ENCODE results near the gene SP140L. TPM values are rescaled to one million over a fixed set of nuclear protein-coding genes. Genes with fewer than 3 reads are reported as not detected.
"Not testable (repeated sequence)": the region's sequence is repeated elsewhere in the genome, so short reads cannot be mapped to it uniquely, and the experiment has no call there.

Gene SP140L
- total RNA-seq, 1 donor from 2014 or later: 20.6 TPM

- H3K9me3 Mint-ChIP-seq (ENCODE audit: low read depth): peaks cover 9% of the 10 kb centered on the region
- peaks cover 67% of the 10 kb centered on the region for H3K36me3 Mint-ChIP-seq (ENCODE audit: low read depth)
- no peak for TF ChIP-seq CTCF (IDR thresholded peaks at IDR 0.05)
- H3K27ac Mint-ChIP-seq (ENCODE audit: unreplicated experiment): no peak overlapping the region
- DNase-seq (ENCODE audit: low spot score): no peak
- H3K4me3 Mint-ChIP-seq (ENCODE audit: unreplicated experiment): no peak overlapping the region
- H3K27me3 Mint-ChIP-seq (ENCODE audit: low read depth): no peaks in the 10 kb centered on the region
- no peaks in the 10 kb centered on the region for H3K4me1 Mint-ChIP-seq (ENCODE audit: low read depth)
Measured at GRCh38 chr2:230394301-230394700, 67.3 kb downstream of the SP140L start.

- peaks cover 53% of the 10 kb centered on the region for H3K36me3 Mint-ChIP-seq (ENCODE audit: low read depth)
- H3K4me1 Mint-ChIP-seq (ENCODE audit: low read depth); DNase-seq (ENCODE audit: low spot score): not testable (repeated sequence)
Measured at GRCh38 chr2:230398698-230399097, 71.7 kb downstream of the SP140L start.

GRCh38 chr2:230400041-230400440, 73.0 kb downstream of the SP140L start:
- Mint-ChIP-seq H3K9me3 (ENCODE audit: low read depth) (peaks cover 9% of the 10 kb centered on the region), H3K4me3 (ENCODE audit: unreplicated experiment) (no peak overlapping the region), H3K4me1 (ENCODE audit: low read depth) (no peaks in the 10 kb centered on the region), H3K27me3 (ENCODE audit: low read depth) (no peaks in the 10 kb centered on the region), H3K27ac (ENCODE audit: unreplicated experiment) (no peak overlapping the region), H3K36me3 (ENCODE audit: low read depth) (peaks cover 48% of the 10 kb centered on the region)
- DNase-seq (ENCODE audit: low spot score): no peak
- TF ChIP-seq CTCF (IDR thresholded peaks at IDR 0.05): no peak

More at GRCh38 chr2:230398698-230399097, 71.7 kb downstream of the SP140L start:
- not testable (repeated sequence) for H3K9me3 Mint-ChIP-seq (ENCODE audit: low read depth); H3K27me3 Mint-ChIP-seq (ENCODE audit: low read depth); H3K4me3 Mint-ChIP-seq (ENCODE audit: unreplicated experiment); H3K27ac Mint-ChIP-seq (ENCODE audit: unreplicated experiment)

GRCh38 chr2:230400454-230400853, 73.5 kb downstream of the SP140L start:
- H3K27me3 Mint-ChIP-seq (ENCODE audit: low read depth): no peaks in the 10 kb centered on the region
- no peak overlapping the region for H3K27ac Mint-ChIP-seq (ENCODE audit: unreplicated experiment)
- H3K9me3 Mint-ChIP-seq (ENCODE audit: low read depth): peaks cover 9% of the 10 kb centered on the region
- peaks cover 48% of the 10 kb centered on the region for H3K36me3 Mint-ChIP-seq (ENCODE audit: low read depth)
- DNase-seq (ENCODE audit: low spot score): no peak
- no peak for TF ChIP-seq CTCF (IDR thresholded peaks at IDR 0.05)
- no peak overlapping the region for H3K4me3 Mint-ChIP-seq (ENCODE audit: unreplicated experiment)
- H3K4me1 Mint-ChIP-seq (ENCODE audit: low read depth): no peaks in the 10 kb centered on the region

- H3K36me3 Mint-ChIP-seq (ENCODE audit: low read depth): peaks cover 42% of the 10 kb centered on the region
- H3K27ac Mint-ChIP-seq (ENCODE audit: unreplicated experiment); H3K27me3 Mint-ChIP-seq (ENCODE audit: low read depth); H3K9me3 Mint-ChIP-seq (ENCODE audit: low read depth); H3K4me3 Mint-ChIP-seq (ENCODE audit: unreplicated experiment); H3K4me1 Mint-ChIP-seq (ENCODE audit: low read depth); DNase-seq (ENCODE audit: low spot score): not testable (repeated sequence)
Measured at GRCh38 chr2:230401026-230401425, 74.0 kb downstream of the SP140L start.

- TF ChIP-seq CTCF (IDR thresholded peaks at IDR 0.05): no peak
- Mint-ChIP-seq H3K27ac (ENCODE audit: unreplicated experiment) (no peak overlapping the region), H3K4me3 (ENCODE audit: unreplicated experiment) (no peak overlapping the region), H3K27me3 (ENCODE audit: low read depth) (no peaks in the 10 kb centered on the region), H3K36me3 (ENCODE audit: low read depth) (peaks cover 32% of the 10 kb centered on the region), H3K4me1 (ENCODE audit: low read depth) (peaks cover 8% of the 10 kb centered on the region), H3K9me3 (ENCODE audit: low read depth) (no peaks in the 10 kb centered on the region)
- DNase-seq (ENCODE audit: low spot score): no peak
Measured at GRCh38 chr2:230403746-230404145, 76.8 kb downstream of the SP140L start.

Measured in chondrocyte (in vitro differentiated cells).